OCI-LY7 (cell line): ENCODE measurements around the gene LSAMP. TPM values are rescaled to one million over a fixed set of nuclear protein-coding genes. Genes with fewer than 3 reads are reported as not detected.

ENCODE experiments used
- BruUV-seq: library from RNA; stranded (reverse); fragments of 400-500 nt; replicated peaks from 2 replicates; lab custom pipeline; 2021; lab: Mats Ljungman, UMichigan
- CTCF ChIA-PET: fragments of 300-600 bp; sonication (Branson Sonifier 250); formaldehyde crosslinking; loops from one replicate; lab custom pipeline; 2022; ENCODE audit warnings: antibody characterized with exemption; ENCODE audit not compliant: unreplicated experiment; lab: Charles Lee
- POLR2A ChIA-PET: fragments of 300-600 bp; sonication (Branson Sonifier 250); formaldehyde crosslinking; loops from one replicate; lab custom pipeline; 2022; ENCODE audit warnings: antibody characterized with exemption; lab: Charles Lee
- DNase-seq: peaks from one replicate; pipeline ENCODE4 v3.0.0-alpha.2; 2015; ENCODE audit warnings: low spot score
- H2AFZ ChIP-seq: fragments of 200-600 bp; sonication (generic), shearing (Covaris generic); 2 replicates; pipeline ENCODE4 v1.6.1; 2014; ENCODE audit warnings: mild to moderate bottlenecking, antibody characterized with exemption, low read length, moderate library complexity
- H3K27ac ChIP-seq: fragments of 200-600 bp; sonication (generic); 2 replicates; pipeline ENCODE4 v1.5.1; 2014; ENCODE audit warnings: mixed run types, low read depth, mild to moderate bottlenecking, moderate library complexity, low read length, inconsistent platforms; ENCODE audit not compliant: poor library complexity, severe bottlenecking
- H3K36me3 ChIP-seq: fragments of 200-600 bp; sonication (generic); 2 replicates; pipeline ENCODE4 v1.6.1; 2014; ENCODE audit warnings: mild to moderate bottlenecking, antibody characterized with exemption, low read length, moderate library complexity, mixed read lengths; ENCODE audit not compliant: insufficient read depth
- H3K4me1 ChIP-seq: fragments of 200-600 bp; sonication (generic); 2 replicates; pipeline ENCODE4 v1.5.1; 2014; ENCODE audit warnings: mild to moderate bottlenecking, low read length; ENCODE audit not compliant: insufficient read depth, poor library complexity, severe bottlenecking
- H3K4me2 ChIP-seq: fragments of 200-600 bp; sonication (generic); 2 replicates; pipeline ENCODE4 v1.6.1; 2014; ENCODE audit warnings: mild to moderate bottlenecking, low read length
- H3K4me3 ChIP-seq: fragments of 200-600 bp; sonication (generic); 2 replicates; pipeline ENCODE4 v1.5.1; 2014; ENCODE audit warnings: mild to moderate bottlenecking, low read depth, low read length; ENCODE audit not compliant: poor library complexity, severe bottlenecking
- H3K79me2 ChIP-seq: fragments of 200-600 bp; sonication (generic); 2 replicates; pipeline ENCODE4 v1.6.1; 2016; ENCODE audit warnings: low read depth, mild to moderate bottlenecking, low read length, moderate library complexity, mixed read lengths; ENCODE audit not compliant: insufficient read depth
- H3K9me2 ChIP-seq: fragments of 200-600 bp; sonication (generic); 2 replicates; pipeline ENCODE4 v1.6.1; 2016; ENCODE audit warnings: mild to moderate bottlenecking, low read length, mixed read lengths; ENCODE audit not compliant: insufficient read depth
- H3K9me3 ChIP-seq: fragments of 200-600 bp; sonication (generic); 2 replicates; pipeline ENCODE4 v1.6.1; 2014; ENCODE audit warnings: mild to moderate bottlenecking, mixed run types, low read length, mixed read lengths
- H4K20me1 ChIP-seq: fragments of 200-600 bp; sonication (generic); 2 replicates; pipeline ENCODE4 v1.6.1; 2014; ENCODE audit warnings: mild to moderate bottlenecking, antibody characterized with exemption, low read length, moderate library complexity, mixed read lengths; ENCODE audit not compliant: insufficient read depth
- EZH2phosphoT487 ChIP-seq: fragments of 200-600 bp; sonication (generic); IDR thresholded peaks from 2 replicates; pipeline ENCODE4 v1.6.1; 2018; ENCODE audit warnings: low read depth, borderline replicate concordance, mild to moderate bottlenecking, mixed run types, antibody characterized with exemption, low read length, moderate library complexity, mixed read lengths
- intact Hi-C: fragments of 100-400 bp; cut with micrococcal nuclease; formaldehyde crosslinking; loops from one replicate; pipeline ENCODE4 v1.10.0; 2022; ENCODE audit not compliant: unreplicated experiment
- total RNA-seq, 2 experiments: library from RNA; depleted of rRNA in 1 of 2; stranded (reverse); fragments of >200 nt in 1 of 2; shearing (Covaris generic) in 1 of 2; gene quantifications; 2 replicates each; pipeline ENCODE4 v1.2.3, GENCODE V29; 2014 to 2022
- TF ChIP-seq, protein P1 (sequence below): fragments of 200-600 bp; sonication (generic); conservative IDR thresholded peaks from 2 replicates; pipeline ENCODE4 v1.5.1; 2014; ENCODE audit warnings: mild to moderate bottlenecking, antibody characterized with exemption, low read length, moderate library complexity, mixed read lengths

The LSAMP gene
- total RNA-seq, 2 experiments from 2014 or later = 1.4 TPM; not detected in 1

- Histone ChIP-seq H3K27ac (no peak overlapping the region), H3K4me3 (no peak overlapping the region), H3K9me2 (no peaks in the 10 kb centered on the region), H3K9me3 (0 out of 2 replicates have a peak, but pooled peaks cover 3% of the 10 kb centered on the region), H3K36me3 (no peaks in the 10 kb centered on the region), H4K20me1 (no peaks in the 10 kb centered on the region), H3K4me1 (no peaks in the 10 kb centered on the region), H3K4me2 (no peak overlapping the region), H2AFZ (no peak overlapping the region), H3K79me2 (no peaks in the 10 kb centered on the region)
- DNase-seq = no peak
- intact Hi-C loops = no loop called here
- ChIA-PET POLR2A (no interaction called here), CTCF (no interaction called here)
- TF ChIP-seq, protein P1, sequence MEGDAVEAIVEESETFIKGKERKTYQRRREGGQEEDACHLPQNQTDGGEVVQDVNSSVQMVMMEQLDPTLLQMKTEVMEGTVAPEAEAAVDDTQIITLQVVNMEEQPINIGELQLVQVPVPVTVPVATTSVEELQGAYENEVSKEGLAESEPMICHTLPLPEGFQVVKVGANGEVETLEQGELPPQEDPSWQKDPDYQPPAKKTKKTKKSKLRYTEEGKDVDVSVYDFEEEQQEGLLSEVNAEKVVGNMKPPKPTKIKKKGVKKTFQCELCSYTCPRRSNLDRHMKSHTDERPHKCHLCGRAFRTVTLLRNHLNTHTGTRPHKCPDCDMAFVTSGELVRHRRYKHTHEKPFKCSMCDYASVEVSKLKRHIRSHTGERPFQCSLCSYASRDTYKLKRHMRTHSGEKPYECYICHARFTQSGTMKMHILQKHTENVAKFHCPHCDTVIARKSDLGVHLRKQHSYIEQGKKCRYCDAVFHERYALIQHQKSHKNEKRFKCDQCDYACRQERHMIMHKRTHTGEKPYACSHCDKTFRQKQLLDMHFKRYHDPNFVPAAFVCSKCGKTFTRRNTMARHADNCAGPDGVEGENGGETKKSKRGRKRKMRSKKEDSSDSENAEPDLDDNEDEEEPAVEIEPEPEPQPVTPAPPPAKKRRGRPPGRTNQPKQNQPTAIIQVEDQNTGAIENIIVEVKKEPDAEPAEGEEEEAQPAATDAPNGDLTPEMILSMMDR = no peak
- TF ChIP-seq EZH2phosphoT487 = no peak
- no TSS peak for BruUV-seq
Observed at GRCh38 chr3:116391296-116392201, 53.7 kb downstream of the LSAMP start.

- Histone ChIP-seq H3K9me2 (no peaks in the 10 kb centered on the region), H3K9me3 (0 out of 2 replicates have a peak, but pooled peaks cover 3% of the 10 kb centered on the region), H3K79me2 (no peaks in the 10 kb centered on the region), H3K36me3 (no peaks in the 10 kb centered on the region), H4K20me1 (no peaks in the 10 kb centered on the region), H3K4me3 (no peak overlapping the region), H3K4me2 (no peak overlapping the region), H2AFZ (no peak overlapping the region), H3K27ac (no peak overlapping the region), H3K4me1 (no peaks in the 10 kb centered on the region)
- ChIA-PET CTCF (no interaction called here), POLR2A (interaction anchor here (0.7 kb wide), 1 partner anchor 191 kb away, joined by 4 read pairs; no protein-coding TSS in a partner anchor)
- TF ChIP-seq EZH2phosphoT487 = no peak
- TF ChIP-seq, protein P1 = no peak
- intact Hi-C loops = no loop called here
- DNase-seq = no peak
- BruUV-seq = no TSS peak
Observed at GRCh38 chr3:116390318-116390717, 55.0 kb downstream of the LSAMP start.

GRCh38 chr3:116388867-116389385, 56.4 kb downstream of the LSAMP start:
- H4K20me1 ChIP-seq = no peaks in the 10 kb centered on the region
- no peaks in the 10 kb centered on the region for H3K79me2 ChIP-seq
- no peak overlapping the region for H3K27ac ChIP-seq
- no peak overlapping the region for H3K4me3 ChIP-seq
- H2AFZ ChIP-seq = no peak overlapping the region
- no peak overlapping the region for H3K4me2 ChIP-seq
- H3K9me2 ChIP-seq = no peaks in the 10 kb centered on the region
- no peak for DNase-seq
- no peaks in the 10 kb centered on the region for H3K4me1 ChIP-seq
- ChIA-PET POLR2A (interaction anchor here (0.8 kb wide), 1 partner anchor 1086 kb away, joined by 5 read pairs; no protein-coding TSS in a partner anchor), CTCF (no interaction called here)
- H3K36me3 ChIP-seq = no peaks in the 10 kb centered on the region
- H3K9me3 ChIP-seq = 0 out of 2 replicates have a peak, but pooled peaks cover 3% of the 10 kb centered on the region
- TF ChIP-seq, protein P1 = no peak
- no peak for TF ChIP-seq EZH2phosphoT487
- intact Hi-C loops = no loop called here
- BruUV-seq = no TSS peak
